Stimulated activated CD4-positive, alpha-beta T cell treated with anti-CD3 and anti-CD28 coated beads, Interleukin-15, amount 100 ng/mL, for 1 hour (primary cell): ENCODE data around the gene RAP1B.
A peak's percentile ranks its signal among the peaks of the same experiment; 100 is the strongest.

ENCODE experiments used
- DNase-seq, 2 donors: peaks; one replicate each; pipeline ENCODE4 v3.0.0-alpha.2; 2020; ENCODE audit warnings: low read depth in 1 of 2, low spot score in 1 of 2

The RAP1B gene

GRCh38 chr12:68610370-68611093 is at the start of gene RAP1B:
RAP1B (plus strand) TSS chr12:68610899; CDS start chr12:68648725, 37,826 bp downstream.
- DNase-seq, result peak; percentile 80 to 83

GRCh38 chr12:68561830-68562229 is 48.9 kb upstream of the RAP1B start:
- no peak for DNase-seq

- DNase-seq, result no peak
Measured at GRCh38 chr12:68564166-68564565, 46.5 kb upstream of the RAP1B start.

- no peak for DNase-seq
Measured at GRCh38 chr12:68565391-68565903, 45.3 kb upstream of the RAP1B start.

- DNase-seq, result no peak
Measured at GRCh38 chr12:68568922-68569569, 41.7 kb upstream of the RAP1B start.

- DNase-seq, result no peak
Measured at GRCh38 chr12:68572661-68573060, 38.0 kb upstream of the RAP1B start.

GRCh38 chr12:68573406-68573805 is 37.3 kb upstream of the RAP1B start:
- no peak for DNase-seq

GRCh38 chr12:68577949-68578348 is 32.8 kb upstream of the RAP1B start:
- no peak for DNase-seq

GRCh38 chr12:68578765-68579164 is 31.9 kb upstream of the RAP1B start:
- DNase-seq, result no peak

GRCh38 chr12:68579254-68579653 is 31.4 kb upstream of the RAP1B start:
- DNase-seq, result no peak

- DNase-seq, result no peak
Measured at GRCh38 chr12:68580911-68581310, 29.8 kb upstream of the RAP1B start.

GRCh38 chr12:68581926-68582325 is 28.8 kb upstream of the RAP1B start:
- no peak for DNase-seq

GRCh38 chr12:68585966-68586365 is 24.7 kb upstream of the RAP1B start:
- no peak for DNase-seq

GRCh38 chr12:68587448-68587873 is 23.2 kb upstream of the RAP1B start:
- no peak for DNase-seq

- no peak for DNase-seq
Measured at GRCh38 chr12:68589194-68589593, 21.5 kb upstream of the RAP1B start.

- no peak for DNase-seq
Measured at GRCh38 chr12:68591734-68592418, 18.8 kb upstream of the RAP1B start.

GRCh38 chr12:68595241-68595640 is 15.5 kb upstream of the RAP1B start:
- DNase-seq, result no peak

GRCh38 chr12:68601767-68602166 is 8.9 kb upstream of the RAP1B start:
- DNase-seq, result no peak

- DNase-seq, result no peak
Measured at GRCh38 chr12:68602720-68603119, 8.0 kb upstream of the RAP1B start.

GRCh38 chr12:68608191-68608590 is 2.5 kb upstream of the RAP1B start:
- no peak for DNase-seq

GRCh38 chr12:68609998-68610369 is 715 bp upstream of the RAP1B start:
- no peak for DNase-seq
